K562 (cell line): ENCODE data around the gene DENND6B. TPM values are rescaled to one million over a fixed set of nuclear protein-coding genes. Genes with fewer than 3 reads are reported as not detected.

Experiments used
- CBFA2T3 ChIP-seq: fragments of 450-650 bp; IDR thresholded peaks from 2 replicates; pipeline ENCODE4 v1.6.1; 2017
- CREM ChIP-seq: IDR thresholded peaks from 2 replicates; pipeline ENCODE4 v1.6.1; 2014; ENCODE audit warnings: antibody characterized with exemption, low read depth
- CSDE1 ChIP-seq, 2 experiments: fragments of 450-650 bp; IDR thresholded peaks; 2 replicates each; pipeline ENCODE4 v1.6.1; 2016; ENCODE audit warnings: mild to moderate bottlenecking in 1 of 2
- CTBP1 ChIP-seq: fragments of 450-650 bp; IDR thresholded peaks from 2 replicates; pipeline ENCODE4 v1.6.1; 2016; ENCODE audit warnings: borderline replicate concordance
- DPF2 ChIP-seq: fragments of 450-650 bp; IDR thresholded peaks from 2 replicates; pipeline ENCODE4 v1.6.1; 2016
- FOXP4 ChIP-seq: sonication (generic); formaldehyde crosslinking; IDR thresholded peaks from 2 replicates; pipeline ENCODE4 v1.8.0; 2022; ENCODE audit warnings: mild to moderate bottlenecking, missing genetic modification reagents, borderline replicate concordance
- GABPA ChIP-seq: fragments of 200-800 bp; sonication (Bioruptor generic); conservative IDR thresholded peaks from 2 replicates; pipeline ENCODE4 v1.6.1; 2016; ENCODE audit warnings: low read depth, missing genetic modification characterization, missing compliant biosample characterization
- KDM1A ChIP-seq, 2 experiments: fragments of 450-650 bp; IDR thresholded peaks; 2 replicates each; pipeline ENCODE4 v1.6.1; 2016; ENCODE audit warnings: mild to moderate bottlenecking in 2 of 2
- PRPF4 ChIP-seq: fragments of 200-400 bp; formaldehyde crosslinking; IDR thresholded peaks from one replicate; pipeline ENCODE4 v1.6.1; 2017; ENCODE audit warnings: low read length, low read depth, mild to moderate bottlenecking; ENCODE audit not compliant: insufficient read depth, poor library complexity, severe bottlenecking
- SMARCA4 ChIP-seq: fragments of 450-650 bp; IDR thresholded peaks from 2 replicates; pipeline ENCODE4 v1.6.1; 2016
- TAF1 ChIP-seq: IDR thresholded peaks from 2 replicates; pipeline ENCODE4 v1.6.1; 2011; ENCODE audit warnings: mild to moderate bottlenecking, low read length, moderate library complexity; ENCODE audit not compliant: insufficient read depth, control insufficient read depth, severe bottlenecking; ENCODE audit errors: extremely low read depth
- TCF3 ChIP-seq: sonication (generic); formaldehyde crosslinking; IDR thresholded peaks from 2 replicates; pipeline ENCODE4 v1.4.0; 2020; ENCODE audit warnings: mild to moderate bottlenecking, missing genetic modification reagents
- TEAD4 ChIP-seq, 2 experiments: sonication (generic) in 1 of 2; formaldehyde crosslinking in 1 of 2; IDR thresholded peaks; 2 replicates each; pipeline versions ENCODE4 v1.6.1 to v1.8.0; 2012 to 2022; ENCODE audit warnings: borderline replicate concordance in 1 of 2, inconsistent platforms in 1 of 2, low read length in 1 of 2, mild to moderate bottlenecking in 1 of 2, missing genetic modification reagents in 1 of 2
- VEZF1 ChIP-seq: fragments of 200-800 bp; sonication (Bioruptor generic); IDR thresholded peaks from 2 replicates; pipeline ENCODE4 v1.6.1; 2017; ENCODE audit warnings: missing genetic modification characterization, missing compliant biosample characterization
- WHSC1 ChIP-seq: IDR thresholded peaks from one replicate; pipeline ENCODE4 v1.6.1; 2012; ENCODE audit warnings: low read length, control low read depth, inconsistent platforms
- ZBTB8A ChIP-seq: fragments of 450-650 bp; IDR thresholded peaks from 2 replicates; pipeline ENCODE4 v1.6.1; 2018; ENCODE audit warnings: mild to moderate bottlenecking, moderate library complexity; ENCODE audit not compliant: partially characterized antibody
- ZNF165 ChIP-seq: fragments of 250-450 bp; sonication (Bioruptor Pico); IDR thresholded peaks from 2 replicates; pipeline ENCODE4 v1.4.0; 2020; ENCODE audit warnings: borderline replicate concordance
- ZNF395 ChIP-seq: fragments of 200-800 bp; sonication (Bioruptor generic); IDR thresholded peaks from 2 replicates; pipeline ENCODE4 v1.6.1; 2017; ENCODE audit warnings: missing genetic modification characterization, missing compliant biosample characterization
- ZNF518B ChIP-seq: fragments of 250-450 bp; sonication (Bioruptor Pico); IDR thresholded peaks from 2 replicates; pipeline ENCODE4 v1.5.0; 2021; ENCODE audit warnings: mild to moderate bottlenecking, moderate library complexity
- ZNF695 ChIP-seq: fragments of 450-650 bp; formaldehyde crosslinking; IDR thresholded peaks from 2 replicates; pipeline ENCODE4 v1.4.0; 2020; ENCODE audit warnings: mild to moderate bottlenecking, moderate library complexity
- polyA plus RNA-seq, 8 experiments: library from polyadenylated mRNA; depleted of rRNA in 4 of 8; stranded (reverse) in 5 of 8; unstranded in 3 of 8; fragments of >200 nt; fragmentation: Nextera tagmentation in 2 of 8; fragmentation: Illumina TruSeq in 1 of 8; extraction: Ambion mirVana in 2 of 8; extraction: Trizol in 1 of 8; gene quantifications; 2 replicates each; pipeline versions ENCODE4 v1.2.1 to v1.2.3, GENCODE V29; 2011 to 2014; ENCODE audit warnings: inconsistent platforms in 1 of 8, missing spikeins in 1 of 8
- total RNA-seq, 7 experiments: library from RNA; depleted of rRNA in 6 of 7; stranded (reverse); fragments of >200 nt in 6 of 7; fragmentation: Illumina TruSeq in 2 of 7; extraction: Trizol in 2 of 7; gene quantifications; 2 replicates each; pipeline versions ENCODE4 v1.2.1 to v1.2.3, GENCODE V29; 2011 to 2021; ENCODE audit warnings: low replicate concordance in 1 of 7

DENND6B gene
- total and polyA plus RNA-seq, 9 of the 15 experiments (the other 6 are each of a cell fraction or from before 2014, with no cell fraction given), result 0.07 to 3.7 (median 1.5) TPM

GRCh38 chr22:50318698-50319411 is 8.0 kb downstream of the DENND6B start (continued):
- no peak for TF ChIP-seq FOXP4 (CRISPR knock-in tag)
- no peak for TF ChIP-seq ZNF165 (CRISPR knock-in tag)
- peak; percentile 21 for TF ChIP-seq TAF1
- TF ChIP-seq ZBTB8A, result no peak
- no peak for TF ChIP-seq ZNF518B
- peak; percentile 88 for TF ChIP-seq TCF3
- TF ChIP-seq CSDE1 (IDR thresholded peaks at IDR 0.05), result no peak
- TF ChIP-seq DPF2, result peak; percentile 87
- TF ChIP-seq CTBP1, result peak; percentile 72; the same call in 1 of the 2 replicates
- no peak for TF ChIP-seq PRPF4
- peak; percentile 87 for TF ChIP-seq CREM
- TF ChIP-seq KDM1A (IDR thresholded peaks at IDR 0.05), result 0 out of 4 replicates have a peak, but pooled peaks of 1 of the 2 experiments have one; percentile 17
- no peak for TF ChIP-seq ZNF695 (CRISPR knock-in tag)
- peak; percentile 74 for TF ChIP-seq SMARCA4
- no peak for TF ChIP-seq WHSC1
- TF ChIP-seq CBFA2T3, result peak; percentile 91
- peak; percentile 41; the same call in 1 of the 2 replicates for TF ChIP-seq TEAD4 (IDR thresholded peaks at IDR 0.05; ENCODE audit: low read length)
- TF ChIP-seq TEAD4 (CRISPR knock-in tag; IDR thresholded peaks at IDR 0.05; ENCODE audit: borderline replicate concordance), result no peak
- TF ChIP-seq VEZF1 (CRISPR knock-in tag), result peak; percentile 59
- peak; percentile 51 for TF ChIP-seq GABPA (tag)
- TF ChIP-seq ZNF395, result peak; percentile 34; the same call in 1 of the 2 replicates
